HepG2 (cell line): ENCODE results near the gene SLC22A13. TPM values are rescaled to one million over a fixed set of nuclear protein-coding genes. Genes with fewer than 3 reads are reported as not detected.

Experiments used
- ATAC-seq: fragments of 200-7000 bp; cut with Tn5 transposase; 3 replicates; pipeline ENCODE4 v1.9.1; 2020; ENCODE audit warnings: mild to moderate bottlenecking, moderate library complexity
- BruUV-seq: library from RNA; stranded (reverse); fragments of 400-500 nt; replicated peaks from 2 replicates; lab custom pipeline; 2021; lab: Mats Ljungman, UMichigan
- CTCF ChIA-PET: fragments of 300-600 bp; formaldehyde crosslinking; extraction: SDS; loops from one replicate; lab custom pipeline; 2021; ENCODE audit warnings: low total read pairs, inconsistent platforms, low intra/inter-chr PET ratio; lab: Yijun Ruan, JAX
- POLR2A ChIA-PET: fragments of 350-600 bp; sonication (Branson Sonifier 250); formaldehyde crosslinking; loops from one replicate; lab custom pipeline; 2020; ENCODE audit warnings: antibody characterized with exemption, inconsistent platforms; lab: Yijun Ruan, JAX
- DNase-seq: peaks from one replicate; pipeline ENCODE4 v3.0.0-alpha.2; 2015; ENCODE audit warnings: low spot score
- FAIRE-seq: peaks from 3 replicates; lab custom pipeline; 2011; peaks lifted over from hg19 to GRCh38; lab: Jason Lieb, UNC
- H2AFZ ChIP-seq: one replicate; pipeline ENCODE4 v1.6.1; 2011; ENCODE audit warnings: low read length, inconsistent platforms
- H3K27ac ChIP-seq: fragments of 300-600 bp; 3 replicates; pipeline ENCODE4 v1.8.0; 2011; ENCODE audit warnings: mixed run types, mild to moderate bottlenecking, mixed read lengths, low read length, inconsistent platforms; ENCODE audit not compliant: insufficient read depth; ENCODE audit errors: extremely low read length
- H3K27me3 ChIP-seq, 2 experiments: fragments of 200-600 bp in 1 of 2; 2 replicates in 1 of 2; 3 replicates in 1 of 2; pipeline versions ENCODE4 v1.6.0 to v1.8.0; 2011; ENCODE audit warnings: low read length in 2 of 2, mild to moderate bottlenecking in 2 of 2, moderate library complexity in 2 of 2, inconsistent platforms in 1 of 2; ENCODE audit not compliant: insufficient read depth in 2 of 2, control insufficient read depth in 1 of 2
- H3K36me3 ChIP-seq, 2 experiments: fragments of 200-600 bp in 1 of 2; replicated peaks in 1 of 2; 2 replicates in 1 of 2; 3 replicates in 1 of 2; pipeline versions ENCODE4 v1.5.1 to v1.8.0; 2011; ENCODE audit warnings: low read length in 2 of 2, inconsistent platforms in 1 of 2; ENCODE audit not compliant: insufficient read depth in 2 of 2, control insufficient read depth in 1 of 2
- H3K4me1 ChIP-seq: 2 replicates; pipeline ENCODE4 v1.5.1; 2012; ENCODE audit warnings: low read length, inconsistent platforms; ENCODE audit not compliant: insufficient read depth
- H3K4me2 ChIP-seq: 2 replicates; pipeline ENCODE4 v1.6.0; 2011; ENCODE audit warnings: low read depth, low read length, inconsistent platforms
- H3K4me3 ChIP-seq, 3 experiments: fragments of 200-600 bp in 1 of 3; sonication (generic), shearing (Covaris generic) in 1 of 3; replicated peaks in 1 of 3; 2 replicates each; pipeline ENCODE4 v1.5.1; 2011 to 2016; ENCODE audit warnings: low read length in 3 of 3, inconsistent platforms in 2 of 3, low read depth in 2 of 3, mild to moderate bottlenecking in 2 of 3, control low read depth in 1 of 3, mixed read lengths in 1 of 3; ENCODE audit not compliant: insufficient read depth in 1 of 3
- H3K79me2 ChIP-seq: one replicate; pipeline ENCODE4 v1.6.1; 2011; ENCODE audit warnings: low read length, inconsistent platforms; ENCODE audit not compliant: insufficient read depth
- H3K9ac ChIP-seq: 2 replicates; pipeline ENCODE4 v1.6.0; 2011; ENCODE audit warnings: mild to moderate bottlenecking, low read depth, low read length, inconsistent platforms; ENCODE audit not compliant: insufficient read depth
- H3K9me3 ChIP-seq: 2 replicates; pipeline ENCODE4 v1.5.1; 2012; ENCODE audit warnings: mild to moderate bottlenecking, low read length
- H4K20me1 ChIP-seq: 2 replicates; pipeline ENCODE4 v1.6.0; 2011; ENCODE audit warnings: inconsistent platforms, mild to moderate bottlenecking, low read length, moderate library complexity; ENCODE audit not compliant: insufficient read depth
- CBX2 ChIP-seq, 2 experiments: fragments of 200-600 bp in 1 of 2; sonication (generic); formaldehyde crosslinking in 1 of 2; IDR thresholded peaks; 2 replicates each; pipeline versions ENCODE4 v1.7.0 to v1.8.1; 2018 to 2022; ENCODE audit warnings: low read depth in 2 of 2, low read length in 1 of 2, mild to moderate bottlenecking in 1 of 2, missing genetic modification reagents in 1 of 2
- DMAP1 ChIP-seq: IDR thresholded peaks from 2 replicates; pipeline ENCODE4 v1.6.1; 2016
- ERF ChIP-seq: IDR thresholded peaks from 2 replicates; pipeline ENCODE4 v1.6.1; 2018; ENCODE audit warnings: missing biosample characterization, missing genetic modification reagents
- HIVEP1 ChIP-seq: sonication (generic); formaldehyde crosslinking; IDR thresholded peaks from 2 replicates; pipeline ENCODE4 v1.4.0; 2020; ENCODE audit warnings: mild to moderate bottlenecking, missing genetic modification reagents
- IKZF1 ChIP-seq: fragments of 450-650 bp; IDR thresholded peaks from 2 replicates; pipeline ENCODE4 v1.7.1; 2016
- NFRKB ChIP-seq: fragments of 450-650 bp; IDR thresholded peaks from 2 replicates; pipeline ENCODE4 v1.6.1; 2017
- PHF5A ChIP-seq: IDR thresholded peaks from one replicate; pipeline ENCODE4 v1.6.1; 2018; ENCODE audit warnings: low read depth, missing genetic modification reagents; ENCODE audit not compliant: unreplicated experiment
- RAD21 ChIP-seq: fragments of 450-650 bp; formaldehyde crosslinking; IDR thresholded peaks from 2 replicates; pipeline ENCODE4 v1.5.0; 2020; ENCODE audit warnings: mild to moderate bottlenecking
- ZNF326 ChIP-seq: sonication (generic); formaldehyde crosslinking; IDR thresholded peaks from 2 replicates; pipeline ENCODE4 v1.4.0; 2020; ENCODE audit warnings: missing genetic modification reagents, borderline replicate concordance
- ZNF547 ChIP-seq: sonication (generic); formaldehyde crosslinking; IDR thresholded peaks from 2 replicates; pipeline ENCODE4 v1.5.1; 2020; ENCODE audit warnings: mild to moderate bottlenecking, missing genetic modification reagents
- ZNF598 ChIP-seq: sonication (generic); formaldehyde crosslinking; IDR thresholded peaks from 2 replicates; pipeline ENCODE4 v1.5.1; 2020; ENCODE audit warnings: mild to moderate bottlenecking, missing genetic modification reagents, borderline replicate concordance
- ZNF674 ChIP-seq: sonication (generic); formaldehyde crosslinking; IDR thresholded peaks from 2 replicates; pipeline ENCODE4 v1.5.0; 2020; ENCODE audit warnings: low read depth, mild to moderate bottlenecking, missing genetic modification reagents
- ZNF761 ChIP-seq: sonication (generic); formaldehyde crosslinking; conservative IDR thresholded peaks from 2 replicates; pipeline ENCODE4 v1.4.0; 2020; ENCODE audit warnings: mild to moderate bottlenecking, missing genetic modification reagents
- WGBS: methylation state at CpG from one replicate; pipeline ENCODE4 v1.1.6; 2017; ENCODE audit warnings: low lambda C conversion rate; 5-methylcytosine and 5-hydroxymethylcytosine counted together
- in situ Hi-C: cut with HindIII; loops from 2 replicates; pipeline ENCODE4 v1.10.0; 2017; ENCODE audit warnings: low pct_unique_long_range_greater_than_20kb; ENCODE audit not compliant: extremely low pct_ligation_motif_present
- intact Hi-C: fragments of 100-400 bp; cut with micrococcal nuclease; formaldehyde crosslinking; loops from one replicate; pipeline ENCODE4 v1.10.0; 2022; ENCODE audit not compliant: unreplicated experiment
- polyA plus RNA-seq, 8 experiments: library from polyadenylated mRNA; depleted of rRNA in 3 of 8; stranded (reverse) in 7 of 8; unstranded in 1 of 8; fragments of >200 nt; fragmentation: Illumina TruSeq in 4 of 8; extraction: Trizol in 4 of 8; gene quantifications; 2 replicates each; pipeline versions ENCODE4 v1.2.1 to v1.2.3, GENCODE V29; 2011 to 2016; ENCODE audit warnings: low read depth in 4 of 8, missing spikeins in 1 of 8, mixed read lengths in 1 of 8; ENCODE audit not compliant: insufficient read depth in 1 of 8
- total RNA-seq, 5 experiments: library from RNA; depleted of rRNA; stranded (reverse); fragments of >200 nt; fragmentation: Illumina TruSeq; extraction: Trizol; gene quantifications; 2 replicates each; pipeline ENCODE4 v1.2.3, GENCODE V29; 2016; ENCODE audit warnings: low read depth in 1 of 5
- TF ChIP-seq, protein P1 (sequence below): sonication (generic); formaldehyde crosslinking; IDR thresholded peaks from 2 replicates; pipeline ENCODE4 v1.4.0; 2020; ENCODE audit warnings: missing genetic modification reagents, borderline replicate concordance
- TF ChIP-seq, protein P2 (sequence below): sonication (generic); formaldehyde crosslinking; conservative IDR thresholded peaks from 2 replicates; pipeline ENCODE4 v1.4.0; 2020; ENCODE audit warnings: mild to moderate bottlenecking, missing genetic modification reagents, moderate library complexity

The SLC22A13 gene
- total and polyA plus RNA-seq, 2 of the 13 experiments (the other 11 are each of a cell fraction or from before 2014, with no cell fraction given) = 0.20 TPM; not detected in 1

DNA sequence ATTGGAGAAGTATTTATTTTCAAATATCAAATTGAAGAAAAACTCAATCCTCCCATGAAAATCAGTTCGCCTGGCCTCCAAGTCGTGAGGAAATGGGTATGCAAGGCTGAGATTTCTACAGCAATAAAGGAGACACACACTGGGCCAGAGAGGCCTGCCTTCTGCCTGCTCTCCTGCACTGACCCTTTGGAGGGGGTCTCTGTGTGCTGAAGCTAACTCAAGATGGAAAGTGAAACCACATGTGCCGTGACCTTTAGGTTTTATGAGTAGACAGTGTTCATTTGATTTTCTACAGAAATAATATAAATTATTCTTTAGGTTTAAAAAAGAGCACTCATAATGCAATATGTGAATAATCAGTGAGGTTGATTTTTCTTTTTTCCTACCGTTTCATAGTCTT lies 11.9 kb upstream of the SLC22A13 start:
- BruUV-seq = no TSS peak
- POLR2A ChIA-PET = interaction anchor here (1.0 kb wide), 1 partner anchor 117 kb away, joined by 3 read pairs; the partner anchor contains the start of gene ACAA1
- H3K9me3 ChIP-seq = no peaks in the 10 kb centered on the region
- no peak overlapping the region for H3K4me3 ChIP-seq
- H2AFZ ChIP-seq = no peak overlapping the region
- ATAC-seq (no peak), FAIRE-seq (no peak), DNase-seq (no peak)
- H4K20me1 ChIP-seq = 0 out of 2 replicates have a peak, but pooled peaks cover 2% of the 10 kb centered on the region
- H3K27me3 ChIP-seq = no peaks in the 10 kb centered on the region
- H3K27ac ChIP-seq = no peak overlapping the region
- peaks cover 15 to 49% of the 10 kb centered on the region in 2 experiments for H3K36me3 ChIP-seq
- no peak overlapping the region for H3K9ac ChIP-seq
- H3K79me2 ChIP-seq = no peaks in the 10 kb centered on the region
- H3K4me2 ChIP-seq = no peak overlapping the region
- TF ChIP-seq, protein P1, sequence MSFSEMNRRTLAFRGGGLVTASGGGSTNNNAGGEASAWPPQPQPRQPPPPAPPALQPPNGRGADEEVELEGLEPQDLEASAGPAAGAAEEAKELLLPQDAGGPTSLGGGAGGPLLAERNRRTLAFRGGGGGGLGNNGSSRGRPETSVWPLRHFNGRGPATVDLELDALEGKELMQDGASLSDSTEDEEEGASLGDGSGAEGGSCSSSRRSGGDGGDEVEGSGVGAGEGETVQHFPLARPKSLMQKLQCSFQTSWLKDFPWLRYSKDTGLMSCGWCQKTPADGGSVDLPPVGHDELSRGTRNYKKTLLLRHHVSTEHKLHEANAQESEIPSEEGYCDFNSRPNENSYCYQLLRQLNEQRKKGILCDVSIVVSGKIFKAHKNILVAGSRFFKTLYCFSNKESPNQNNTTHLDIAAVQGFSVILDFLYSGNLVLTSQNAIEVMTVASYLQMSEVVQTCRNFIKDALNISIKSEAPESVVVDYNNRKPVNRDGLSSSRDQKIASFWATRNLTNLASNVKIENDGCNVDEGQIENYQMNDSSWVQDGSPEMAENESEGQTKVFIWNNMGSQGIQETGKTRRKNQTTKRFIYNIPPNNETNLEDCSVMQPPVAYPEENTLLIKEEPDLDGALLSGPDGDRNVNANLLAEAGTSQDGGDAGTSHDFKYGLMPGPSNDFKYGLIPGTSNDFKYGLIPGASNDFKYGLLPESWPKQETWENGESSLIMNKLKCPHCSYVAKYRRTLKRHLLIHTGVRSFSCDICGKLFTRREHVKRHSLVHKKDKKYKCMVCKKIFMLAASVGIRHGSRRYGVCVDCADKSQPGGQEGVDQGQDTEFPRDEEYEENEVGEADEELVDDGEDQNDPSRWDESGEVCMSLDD (CRISPR knock-in tag) = no peak
- TF ChIP-seq HIVEP1 (no peak), ZNF326 (CRISPR knock-in tag) (no peak), ZNF547 (CRISPR knock-in tag) (no peak), NFRKB (no peak), PHF5A (CRISPR knock-in tag) (no peak), RAD21 (CRISPR knock-in tag) (no peak), IKZF1 (no peak), ZNF598 (CRISPR knock-in tag) (no peak), DMAP1 (no peak), CBX2 (IDR thresholded peaks at IDR 0.05; ENCODE audit: low read depth, low read length) (no peak), CBX2 (CRISPR knock-in tag; IDR thresholded peaks at IDR 0.05; ENCODE audit: low read depth) (no peak), ZNF674 (CRISPR knock-in tag) (no peak), ZNF761 (CRISPR knock-in tag) (no peak), ERF (CRISPR knock-in tag) (no peak)
- TF ChIP-seq, protein P2, sequence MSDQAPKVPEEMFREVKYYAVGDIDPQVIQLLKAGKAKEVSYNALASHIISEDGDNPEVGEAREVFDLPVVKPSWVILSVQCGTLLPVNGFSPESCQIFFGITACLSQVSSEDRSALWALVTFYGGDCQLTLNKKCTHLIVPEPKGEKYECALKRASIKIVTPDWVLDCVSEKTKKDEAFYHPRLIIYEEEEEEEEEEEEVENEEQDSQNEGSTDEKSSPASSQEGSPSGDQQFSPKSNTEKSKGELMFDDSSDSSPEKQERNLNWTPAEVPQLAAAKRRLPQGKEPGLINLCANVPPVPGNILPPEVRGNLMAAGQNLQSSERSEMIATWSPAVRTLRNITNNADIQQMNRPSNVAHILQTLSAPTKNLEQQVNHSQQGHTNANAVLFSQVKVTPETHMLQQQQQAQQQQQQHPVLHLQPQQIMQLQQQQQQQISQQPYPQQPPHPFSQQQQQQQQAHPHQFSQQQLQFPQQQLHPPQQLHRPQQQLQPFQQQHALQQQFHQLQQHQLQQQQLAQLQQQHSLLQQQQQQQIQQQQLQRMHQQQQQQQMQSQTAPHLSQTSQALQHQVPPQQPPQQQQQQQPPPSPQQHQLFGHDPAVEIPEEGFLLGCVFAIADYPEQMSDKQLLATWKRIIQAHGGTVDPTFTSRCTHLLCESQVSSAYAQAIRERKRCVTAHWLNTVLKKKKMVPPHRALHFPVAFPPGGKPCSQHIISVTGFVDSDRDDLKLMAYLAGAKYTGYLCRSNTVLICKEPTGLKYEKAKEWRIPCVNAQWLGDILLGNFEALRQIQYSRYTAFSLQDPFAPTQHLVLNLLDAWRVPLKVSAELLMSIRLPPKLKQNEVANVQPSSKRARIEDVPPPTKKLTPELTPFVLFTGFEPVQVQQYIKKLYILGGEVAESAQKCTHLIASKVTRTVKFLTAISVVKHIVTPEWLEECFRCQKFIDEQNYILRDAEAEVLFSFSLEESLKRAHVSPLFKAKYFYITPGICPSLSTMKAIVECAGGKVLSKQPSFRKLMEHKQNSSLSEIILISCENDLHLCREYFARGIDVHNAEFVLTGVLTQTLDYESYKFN (CRISPR knock-in tag) = no peak
- H3K4me1 ChIP-seq = peaks cover 25% of the 10 kb centered on the region
- whole genome bisulfite sequencing = 92% methylated on average over 4 of the region's 4 CpGs
- CTCF ChIA-PET = no interaction called here
- intact Hi-C loops (no loop called here), in situ Hi-C loops (no loop called here)
